Panc1 (cell line): ENCODE results near the gene PSENEN. TPM values are rescaled to one million over a fixed set of nuclear protein-coding genes. Genes with fewer than 3 reads are reported as not detected.

ENCODE experiments used
- ATAC-seq: fragments of 200-7000 bp; cut with Tn5 transposase; 2 replicates; pipeline ENCODE4 v1.9.1; 2020; ENCODE audit warnings: mild to moderate bottlenecking, moderate library complexity
- BruUV-seq: library from RNA; stranded (reverse); fragments of 400-500 nt; replicated peaks from 2 replicates; lab custom pipeline; 2021; lab: Mats Ljungman, UMichigan
- CTCF ChIA-PET: fragments of 300-600 bp; sonication (Branson Sonifier 250); formaldehyde crosslinking; loops from one replicate; lab custom pipeline; 2022; ENCODE audit warnings: antibody characterized with exemption; lab: Charles Lee
- POLR2A ChIA-PET: fragments of 300-600 bp; sonication (Branson Sonifier 250); formaldehyde crosslinking; loops from one replicate; lab custom pipeline; 2022; ENCODE audit warnings: antibody characterized with exemption; lab: Charles Lee
- DNase-seq: peaks from one replicate; pipeline ENCODE4 v3.0.0-alpha.2; 2010; ENCODE audit warnings: low read depth, low spot score
- H3K27ac ChIP-seq: 2 replicates; pipeline ENCODE4 v1.5.1; 2011; ENCODE audit warnings: mild to moderate bottlenecking, low read length, inconsistent platforms
- H3K27me3 ChIP-seq: fragments of 200-500 bp; sonication (Bioruptor generic); 2 replicates; pipeline ENCODE4 v1.6.0; 2014; ENCODE audit warnings: low read length, inconsistent platforms; ENCODE audit not compliant: control insufficient read depth, insufficient read depth
- H3K36me3 ChIP-seq: fragments of 200-500 bp; sonication (Bioruptor generic); 2 replicates; pipeline ENCODE4 v1.5.1; 2014; ENCODE audit warnings: inconsistent platforms, mild to moderate bottlenecking, low read length, moderate library complexity; ENCODE audit not compliant: control insufficient read depth, insufficient read depth
- H3K4me1 ChIP-seq: 2 replicates; pipeline ENCODE4 v1.5.1; 2011; ENCODE audit warnings: inconsistent platforms, mild to moderate bottlenecking, low read length, moderate library complexity; ENCODE audit not compliant: control insufficient read depth, insufficient read depth
- H3K4me3 ChIP-seq, 2 experiments: 2 replicates each; pipeline ENCODE4 v1.5.1; 2011 to 2012; ENCODE audit warnings: low read depth in 2 of 2, low read length in 2 of 2, mild to moderate bottlenecking in 2 of 2, inconsistent platforms in 1 of 2, moderate library complexity in 1 of 2
- H3K9me3 ChIP-seq: fragments of 200-500 bp; sonication (Bioruptor generic); 2 replicates; pipeline ENCODE4 v1.5.1; 2014; ENCODE audit warnings: low read depth, mild to moderate bottlenecking, inconsistent platforms, low read length, moderate library complexity; ENCODE audit not compliant: control insufficient read depth, insufficient read depth
- POLR2AphosphoS5 ChIP-seq: IDR thresholded peaks from 2 replicates; pipeline ENCODE4 v1.6.1; 2012; ENCODE audit warnings: mild to moderate bottlenecking, low read depth, low read length, moderate library complexity
- REST ChIP-seq, 2 experiments: IDR thresholded peaks; 2 replicates each; pipeline ENCODE4 v1.6.1; 2011 to 2012; ENCODE audit warnings: low read depth in 2 of 2, control low read depth in 1 of 2, low read length in 1 of 2, mild to moderate bottlenecking in 1 of 2, moderate library complexity in 1 of 2; ENCODE audit not compliant: insufficient read depth in 1 of 2
- SIN3A ChIP-seq: IDR thresholded peaks from 2 replicates; pipeline ENCODE4 v1.6.1; 2012; ENCODE audit warnings: low read depth, mild to moderate bottlenecking, low read length, moderate library complexity, borderline replicate concordance; ENCODE audit not compliant: insufficient read depth
- TCF7L2 ChIP-seq: IDR thresholded peaks from 2 replicates; pipeline ENCODE4 v1.6.1; 2011; ENCODE audit warnings: mild to moderate bottlenecking, low read depth, low read length, inconsistent platforms
- in situ Hi-C: cut with HindIII; loops from 2 replicates; pipeline ENCODE4 v1.10.0; 2016; ENCODE audit warnings: low sequenced_read_pairs, low pct_unique_long_range_greater_than_20kb
- intact Hi-C: fragments of 100-400 bp; cut with micrococcal nuclease; formaldehyde crosslinking; loops from one replicate; pipeline ENCODE4 v1.10.0; 2022; ENCODE audit not compliant: unreplicated experiment
- total RNA-seq: library from RNA; stranded (reverse); gene quantifications from one replicate; pipeline ENCODE4 v1.2.1, GENCODE V29; 2021; ENCODE audit not compliant: unreplicated experiment
- TF ChIP-seq, protein P1 (sequence below): fragments of 450-650 bp; IDR thresholded peaks from 2 replicates; pipeline ENCODE4 v1.5.1; 2017; ENCODE audit warnings: mild to moderate bottlenecking

PSENEN gene
- total RNA-seq, 1 experiment from 2014 or later = 169 TPM

GRCh38 chr19:35739275-35740107 is 6.0 kb upstream of the PSENEN start:
- intact Hi-C loops = no loop called here
- peak overlapping the region; percentile 78; the same call in 1 of the 2 replicates for H3K27ac ChIP-seq
- in situ Hi-C loops = no loop called here
- POLR2A ChIA-PET = interaction anchor here (1.0 kb wide), 1 partner anchor 8 kb away, joined by 5 read pairs; the partner anchor contains the start of gene LIN37
- no peak for DNase-seq
- BruUV-seq = no TSS peak
- TF ChIP-seq TCF7L2 = no peak
- TF ChIP-seq SIN3A = no peak
- TF ChIP-seq, protein P1, sequence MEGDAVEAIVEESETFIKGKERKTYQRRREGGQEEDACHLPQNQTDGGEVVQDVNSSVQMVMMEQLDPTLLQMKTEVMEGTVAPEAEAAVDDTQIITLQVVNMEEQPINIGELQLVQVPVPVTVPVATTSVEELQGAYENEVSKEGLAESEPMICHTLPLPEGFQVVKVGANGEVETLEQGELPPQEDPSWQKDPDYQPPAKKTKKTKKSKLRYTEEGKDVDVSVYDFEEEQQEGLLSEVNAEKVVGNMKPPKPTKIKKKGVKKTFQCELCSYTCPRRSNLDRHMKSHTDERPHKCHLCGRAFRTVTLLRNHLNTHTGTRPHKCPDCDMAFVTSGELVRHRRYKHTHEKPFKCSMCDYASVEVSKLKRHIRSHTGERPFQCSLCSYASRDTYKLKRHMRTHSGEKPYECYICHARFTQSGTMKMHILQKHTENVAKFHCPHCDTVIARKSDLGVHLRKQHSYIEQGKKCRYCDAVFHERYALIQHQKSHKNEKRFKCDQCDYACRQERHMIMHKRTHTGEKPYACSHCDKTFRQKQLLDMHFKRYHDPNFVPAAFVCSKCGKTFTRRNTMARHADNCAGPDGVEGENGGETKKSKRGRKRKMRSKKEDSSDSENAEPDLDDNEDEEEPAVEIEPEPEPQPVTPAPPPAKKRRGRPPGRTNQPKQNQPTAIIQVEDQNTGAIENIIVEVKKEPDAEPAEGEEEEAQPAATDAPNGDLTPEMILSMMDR = no peak
- no peak for TF ChIP-seq REST (IDR thresholded peaks at IDR 0.05; ENCODE audit: insufficient read depth in 1 of 2, low read depth in 2 of 2, low read length in 1 of 2)
- TF ChIP-seq POLR2AphosphoS5 = no peak; the same call in 1 of the 2 replicates
- peaks cover 3% of the 10 kb centered on the region; the same call in 1 of the 2 replicates for H3K36me3 ChIP-seq
- no peaks in the 10 kb centered on the region for H3K27me3 ChIP-seq
- CTCF ChIA-PET = no interaction called here
- peaks cover 18% of the 10 kb centered on the region for H3K4me1 ChIP-seq
- peak overlapping the region; percentile 67 to 79 for H3K4me3 ChIP-seq
- no peak; the same call in 1 of the 2 replicates for ATAC-seq
- no peaks in the 10 kb centered on the region for H3K9me3 ChIP-seq

DNA sequence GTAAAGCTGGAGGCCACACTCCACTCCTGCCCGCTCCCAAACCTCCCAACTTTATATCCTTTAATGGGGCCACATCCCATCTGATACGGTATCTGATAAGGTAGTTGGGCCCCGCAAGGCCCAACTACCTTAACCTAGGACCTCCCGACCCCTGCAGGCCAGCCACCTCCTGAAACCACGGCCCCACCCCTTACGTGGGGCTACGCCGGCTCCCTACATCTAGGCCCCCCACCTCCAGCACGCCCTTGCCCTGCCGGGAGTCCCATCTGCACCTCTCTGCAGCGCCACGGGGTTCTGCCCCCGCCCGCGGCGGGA is 5.4 kb upstream of the PSENEN start:
- POLR2A ChIA-PET = no interaction called here
- Histone ChIP-seq H3K36me3 (peaks cover 3% of the 10 kb centered on the region; the same call in 1 of the 2 replicates), H3K4me3 (peak overlapping the region; percentile 67 to 79), H3K27ac (peak overlapping the region; percentile 78), H3K4me1 (peaks cover 18% of the 10 kb centered on the region), H3K27me3 (no peaks in the 10 kb centered on the region), H3K9me3 (no peaks in the 10 kb centered on the region)
- no TSS peak for BruUV-seq
- intact Hi-C loops (no loop called here), in situ Hi-C loops (no loop called here)
- CTCF ChIA-PET = interaction anchor here (0.6 to 0.7 kb wide), 2 partner anchors 391 to 616 kb away, joined by 3 read pairs; no protein-coding TSS in a partner anchor
- DNase-seq (no peak), ATAC-seq (peak; percentile 47)
- TF ChIP-seq REST (IDR thresholded peaks at IDR 0.05; ENCODE audit: insufficient read depth in 1 of 2, low read depth in 2 of 2, low read length in 1 of 2) (no peak), SIN3A (no peak), TCF7L2 (no peak), POLR2AphosphoS5 (no peak)
- TF ChIP-seq, protein P1 = no peak
